ENCODE results near the gene ZNF81.
"Not testable (repeated sequence)": the region's sequence is repeated elsewhere in the genome, so short reads cannot be mapped to it uniquely, and the experiment has no call there.

ZNF81 gene

GRCh38 chrX:47836164-47837072 lies at the start of gene ZNF81:
Gene ZNF81 (plus strand): TSS chrX:47836902. CDS start chrX:47846268, 9,366 bp downstream.
- peak; percentile 80 for DNase-seq

GRCh38 chrX:47796433-47796906 lies 40.2 kb upstream of the ZNF81 start:
- no peak for DNase-seq

GRCh38 chrX:47797084-47797483 lies 39.6 kb upstream of the ZNF81 start:
- no peak for DNase-seq

- no peak for DNase-seq
Measured at GRCh38 chrX:47798861-47799260, 37.8 kb upstream of the ZNF81 start.

- DNase-seq, result no peak
Measured at GRCh38 chrX:47802589-47802988, 34.1 kb upstream of the ZNF81 start.

- DNase-seq, result not testable (repeated sequence)
Measured at GRCh38 chrX:47803103-47803502, 33.6 kb upstream of the ZNF81 start.

- no peak for DNase-seq
Measured at GRCh38 chrX:47804315-47804714, 32.4 kb upstream of the ZNF81 start.

GRCh38 chrX:47805844-47806243 lies 30.9 kb upstream of the ZNF81 start:
- not testable (repeated sequence) for DNase-seq

- not testable (repeated sequence) for DNase-seq
Measured at GRCh38 chrX:47806415-47807271, 30.1 kb upstream of the ZNF81 start.

- not testable (repeated sequence) for DNase-seq
Measured at GRCh38 chrX:47807272-47807538, 29.5 kb upstream of the ZNF81 start.

- no peak for DNase-seq
Measured at GRCh38 chrX:47807548-47807947, 29.2 kb upstream of the ZNF81 start.

- no peak for DNase-seq
Measured at GRCh38 chrX:47808904-47809788, 27.6 kb upstream of the ZNF81 start.

GRCh38 chrX:47814851-47815250 lies 21.9 kb upstream of the ZNF81 start:
- DNase-seq, result no peak

GRCh38 chrX:47815901-47816845 lies 20.5 kb upstream of the ZNF81 start:
- DNase-seq, result no peak

GRCh38 chrX:47817421-47817820 lies 19.3 kb upstream of the ZNF81 start:
- no peak for DNase-seq

- no peak for DNase-seq
Measured at GRCh38 chrX:47817897-47818296, 18.8 kb upstream of the ZNF81 start.

GRCh38 chrX:47828984-47829383 lies 7.7 kb upstream of the ZNF81 start:
- no peak for DNase-seq

- peak; percentile 30 for DNase-seq
Measured at GRCh38 chrX:47831788-47832187, 4.9 kb upstream of the ZNF81 start.

- no peak for DNase-seq
Measured at GRCh38 chrX:47838361-47838760, 1.7 kb downstream of the ZNF81 start.

- DNase-seq, result no peak
Measured at GRCh38 chrX:47840111-47840510, 3.4 kb downstream of the ZNF81 start.

- DNase-seq, result no peak
Measured at GRCh38 chrX:47843363-47843762, 6.7 kb downstream of the ZNF81 start.

- no peak for DNase-seq
Measured at GRCh38 chrX:47844117-47844516, 7.4 kb downstream of the ZNF81 start.

Data from activated T-cell treated with anti-CD3 and anti-CD28 coated beads for 4 hours (primary cell).